Activated naive CD8-positive, alpha-beta T cell treated with anti-CD3 and anti-CD28 coated beads for 36 hours (primary cell): ENCODE data around the gene FBXO28. TPM values are rescaled to one million over a fixed set of nuclear protein-coding genes. Genes with fewer than 3 reads are reported as not detected.

Experiments used
- DNase-seq: peaks from one replicate; pipeline ENCODE4 v3.0.0; 2021
- H3K27ac Mint-ChIP-seq: one replicate; pipeline ENCODE4 v1.8.0; 2022; ENCODE audit warnings: mild to moderate bottlenecking, moderate library complexity, mixed read lengths
- H3K27me3 Mint-ChIP-seq: one replicate; pipeline ENCODE4 v1.8.0; 2022; ENCODE audit warnings: mild to moderate bottlenecking, mixed read lengths
- H3K36me3 Mint-ChIP-seq: one replicate; pipeline ENCODE4 v1.8.0; 2021; ENCODE audit warnings: mild to moderate bottlenecking, mixed read lengths
- H3K4me1 Mint-ChIP-seq: one replicate; pipeline ENCODE4 v1.8.0; 2021; ENCODE audit warnings: mixed read lengths
- H3K4me3 Mint-ChIP-seq: one replicate; pipeline ENCODE4 v1.8.0; 2022; ENCODE audit warnings: mild to moderate bottlenecking, moderate library complexity, mixed read lengths
- H3K9me3 Mint-ChIP-seq: one replicate; pipeline ENCODE4 v1.8.0; 2022; ENCODE audit warnings: mixed read lengths
- total RNA-seq, 2 experiments: library from RNA; stranded (reverse); gene quantifications; one replicate each; pipeline ENCODE4 v1.2.3, GENCODE V29; 2021

The FBXO28 gene
- total RNA-seq, 2 experiments from 2014 or later: 28.6 to 29.7 TPM

GRCh38 chr1:224085421-224086108, 28.3 kb upstream of the FBXO28 start:
- Mint-ChIP-seq H3K27me3 (peaks cover 11% of the 10 kb centered on the region), H3K9me3 (no peaks in the 10 kb centered on the region), H3K27ac (no peak overlapping the region), H3K36me3 (no peaks in the 10 kb centered on the region), H3K4me3 (no peak overlapping the region), H3K4me1 (no peaks in the 10 kb centered on the region)
- no peak for DNase-seq

GRCh38 chr1:224087286-224087794, 26.6 kb upstream of the FBXO28 start:
- Mint-ChIP-seq H3K4me3 (no peak overlapping the region), H3K27ac (no peak overlapping the region), H3K36me3 (no peaks in the 10 kb centered on the region), H3K9me3 (no peaks in the 10 kb centered on the region), H3K4me1 (no peaks in the 10 kb centered on the region), H3K27me3 (peaks cover 16% of the 10 kb centered on the region)
- DNase-seq: no peak

GRCh38 chr1:224089583-224089982, 24.3 kb upstream of the FBXO28 start:
- Mint-ChIP-seq H3K36me3 (no peaks in the 10 kb centered on the region), H3K4me1 (no peaks in the 10 kb centered on the region), H3K4me3 (no peak overlapping the region), H3K27ac (no peak overlapping the region), H3K9me3 (no peaks in the 10 kb centered on the region), H3K27me3 (peaks cover 16% of the 10 kb centered on the region)
- DNase-seq: no peak

GRCh38 chr1:224090116-224090515, 23.8 kb upstream of the FBXO28 start:
- no peak overlapping the region for H3K4me3 Mint-ChIP-seq
- H3K36me3 Mint-ChIP-seq: no peaks in the 10 kb centered on the region
- H3K4me1 Mint-ChIP-seq: no peaks in the 10 kb centered on the region
- H3K27me3 Mint-ChIP-seq: peaks cover 16% of the 10 kb centered on the region
- no peak for DNase-seq
- H3K27ac Mint-ChIP-seq: no peak overlapping the region
- no peaks in the 10 kb centered on the region for H3K9me3 Mint-ChIP-seq

GRCh38 chr1:224092111-224092510, 21.8 kb upstream of the FBXO28 start:
- no peaks in the 10 kb centered on the region for H3K4me1 Mint-ChIP-seq
- no peak overlapping the region for H3K4me3 Mint-ChIP-seq
- H3K36me3 Mint-ChIP-seq: no peaks in the 10 kb centered on the region
- H3K9me3 Mint-ChIP-seq: no peaks in the 10 kb centered on the region
- no peak for DNase-seq
- peaks cover 19% of the 10 kb centered on the region for H3K27me3 Mint-ChIP-seq
- no peak overlapping the region for H3K27ac Mint-ChIP-seq

- no peak overlapping the region for H3K27ac Mint-ChIP-seq
- H3K36me3 Mint-ChIP-seq: no peaks in the 10 kb centered on the region
- H3K27me3 Mint-ChIP-seq: peaks cover 19% of the 10 kb centered on the region
- H3K4me1 Mint-ChIP-seq: no peaks in the 10 kb centered on the region
- H3K9me3 Mint-ChIP-seq: no peaks in the 10 kb centered on the region
- H3K4me3 Mint-ChIP-seq: no peak overlapping the region
- no peak for DNase-seq
These were observed 21.3 kb upstream of the FBXO28 start for GRCh38 chr1:224092601-224093000.

GRCh38 chr1:224095339-224095738, 18.6 kb upstream of the FBXO28 start:
- Mint-ChIP-seq H3K27ac (no peak overlapping the region), H3K9me3 (no peaks in the 10 kb centered on the region), H3K4me1 (no peaks in the 10 kb centered on the region), H3K27me3 (peaks cover 13% of the 10 kb centered on the region), H3K36me3 (no peaks in the 10 kb centered on the region), H3K4me3 (no peak overlapping the region)
- no peak for DNase-seq

- H3K27ac Mint-ChIP-seq: no peak overlapping the region
- no peaks in the 10 kb centered on the region for H3K4me1 Mint-ChIP-seq
- H3K27me3 Mint-ChIP-seq: peaks cover 13% of the 10 kb centered on the region
- H3K36me3 Mint-ChIP-seq: no peaks in the 10 kb centered on the region
- no peaks in the 10 kb centered on the region for H3K9me3 Mint-ChIP-seq
- no peak for DNase-seq
- H3K4me3 Mint-ChIP-seq: no peak overlapping the region
These were observed 18.0 kb upstream of the FBXO28 start for GRCh38 chr1:224095867-224096266.

- DNase-seq: no peak
- Mint-ChIP-seq H3K36me3 (no peaks in the 10 kb centered on the region), H3K4me3 (no peak overlapping the region), H3K4me1 (no peaks in the 10 kb centered on the region), H3K27ac (no peak overlapping the region), H3K9me3 (no peaks in the 10 kb centered on the region), H3K27me3 (peaks cover 8% of the 10 kb centered on the region)
These were observed 17.1 kb upstream of the FBXO28 start for GRCh38 chr1:224096773-224097172.

GRCh38 chr1:224098007-224098406, 15.9 kb upstream of the FBXO28 start:
- Mint-ChIP-seq H3K27me3 (peaks cover 11% of the 10 kb centered on the region), H3K27ac (no peak overlapping the region), H3K36me3 (no peaks in the 10 kb centered on the region), H3K9me3 (no peaks in the 10 kb centered on the region), H3K4me3 (no peak overlapping the region), H3K4me1 (no peaks in the 10 kb centered on the region)
- no peak for DNase-seq

- Mint-ChIP-seq H3K27me3 (peaks cover 21% of the 10 kb centered on the region), H3K9me3 (no peaks in the 10 kb centered on the region), H3K4me1 (no peaks in the 10 kb centered on the region), H3K4me3 (no peak overlapping the region), H3K36me3 (no peaks in the 10 kb centered on the region), H3K27ac (no peak overlapping the region)
- DNase-seq: no peak
These were observed 7.2 kb upstream of the FBXO28 start for GRCh38 chr1:224106568-224107281.

GRCh38 chr1:224107282-224107625, 6.7 kb upstream of the FBXO28 start:
- DNase-seq: no peak
- no peak overlapping the region for H3K27ac Mint-ChIP-seq
- peaks cover 21% of the 10 kb centered on the region for H3K27me3 Mint-ChIP-seq
- no peaks in the 10 kb centered on the region for H3K9me3 Mint-ChIP-seq
- no peak overlapping the region for H3K4me3 Mint-ChIP-seq
- no peaks in the 10 kb centered on the region for H3K36me3 Mint-ChIP-seq
- H3K4me1 Mint-ChIP-seq: no peaks in the 10 kb centered on the region

- H3K27ac Mint-ChIP-seq: no peak overlapping the region
These were observed 4.9 kb upstream of the FBXO28 start for GRCh38 chr1:224108991-224109390.

GRCh38 chr1:224109981-224110380, 3.9 kb upstream of the FBXO28 start:
- DNase-seq: no peak
- Mint-ChIP-seq H3K9me3 (no peaks in the 10 kb centered on the region), H3K4me1 (peaks cover 7% of the 10 kb centered on the region), H3K27ac (no peak overlapping the region), H3K36me3 (no peaks in the 10 kb centered on the region), H3K27me3 (peaks cover 17% of the 10 kb centered on the region), H3K4me3 (no peak overlapping the region)

More at GRCh38 chr1:224108991-224109390, 4.9 kb upstream of the FBXO28 start:
- Mint-ChIP-seq H3K36me3 (no peaks in the 10 kb centered on the region), H3K4me3 (no peak overlapping the region), H3K4me1 (peaks cover 6% of the 10 kb centered on the region), H3K27me3 (peaks cover 17% of the 10 kb centered on the region), H3K9me3 (no peaks in the 10 kb centered on the region)
- no peak for DNase-seq

- H3K4me1 Mint-ChIP-seq: peaks cover 22% of the 10 kb centered on the region
- H3K27ac Mint-ChIP-seq: no peak overlapping the region
- no peaks in the 10 kb centered on the region for H3K9me3 Mint-ChIP-seq
- no peaks in the 10 kb centered on the region for H3K36me3 Mint-ChIP-seq
- H3K27me3 Mint-ChIP-seq: peaks cover 9% of the 10 kb centered on the region
- H3K4me3 Mint-ChIP-seq: no peak overlapping the region
- DNase-seq: no peak
These were observed 906 bp upstream of the FBXO28 start for GRCh38 chr1:224113005-224113404.

- DNase-seq: no peak
- peaks cover 22% of the 10 kb centered on the region for H3K4me1 Mint-ChIP-seq
- H3K36me3 Mint-ChIP-seq: peaks cover under 1% of the 10 kb centered on the region
- H3K27me3 Mint-ChIP-seq: peaks cover 9% of the 10 kb centered on the region
- H3K9me3 Mint-ChIP-seq: no peaks in the 10 kb centered on the region
- H3K4me3 Mint-ChIP-seq: peak overlapping the region; percentile 87
- H3K27ac Mint-ChIP-seq: peak overlapping the region; percentile 84
These were observed 380 bp upstream of the FBXO28 start for GRCh38 chr1:224113545-224113917.
